HFFc6 (cell line): Measurements from ENCODE around the gene DMRTC2. TPM values are rescaled to one million over a fixed set of nuclear protein-coding genes. Genes with fewer than 3 reads are reported as not detected.

Experiments used
- DNase-seq: peaks from one replicate; pipeline ENCODE4 v3.0.0-alpha.2; 2018
- H3K27ac Mint-ChIP-seq: 2 replicates; pipeline ENCODE4 v1.8.0; 2020; ENCODE audit warnings: mild to moderate bottlenecking, mixed read lengths
- H3K27me3 Mint-ChIP-seq: 2 replicates; pipeline ENCODE4 v1.8.0; 2021; ENCODE audit warnings: mild to moderate bottlenecking, moderate library complexity, mixed read lengths; ENCODE audit not compliant: insufficient read depth
- H3K36me3 Mint-ChIP-seq: 2 replicates; pipeline ENCODE4 v1.8.0; 2021; ENCODE audit warnings: low read depth, mixed read lengths
- H3K4me1 Mint-ChIP-seq: 2 replicates; pipeline ENCODE4 v1.8.0; 2020; ENCODE audit warnings: low read depth, mixed read lengths
- H3K4me3 Mint-ChIP-seq: 2 replicates; pipeline ENCODE4 v1.8.0; 2020; ENCODE audit warnings: mild to moderate bottlenecking, moderate library complexity, mixed read lengths
- H3K9me3 Mint-ChIP-seq: 2 replicates; pipeline ENCODE4 v1.8.0; 2020; ENCODE audit warnings: mild to moderate bottlenecking, mixed read lengths
- CTCF ChIP-seq: fragments of 200-600 bp; sonication (generic); IDR thresholded peaks from 2 replicates; pipeline ENCODE4 v1.5.0; 2021; ENCODE audit warnings: antibody characterized with exemption, mild to moderate bottlenecking
- total RNA-seq, 6 experiments: library from RNA; stranded (reverse); fragmentation: NEBNext Ultra II Directional; extraction: Animal tissue kit (Norgen Biotek cat#: 25700); gene quantifications; 2 replicates in 1 of 6; 3 replicates in 5 of 6; pipeline ENCODE4 v1.2.3, GENCODE V29; 2021

Gene DMRTC2
- total RNA-seq, 6 experiments from 2014 or later, result not detected

DNA sequence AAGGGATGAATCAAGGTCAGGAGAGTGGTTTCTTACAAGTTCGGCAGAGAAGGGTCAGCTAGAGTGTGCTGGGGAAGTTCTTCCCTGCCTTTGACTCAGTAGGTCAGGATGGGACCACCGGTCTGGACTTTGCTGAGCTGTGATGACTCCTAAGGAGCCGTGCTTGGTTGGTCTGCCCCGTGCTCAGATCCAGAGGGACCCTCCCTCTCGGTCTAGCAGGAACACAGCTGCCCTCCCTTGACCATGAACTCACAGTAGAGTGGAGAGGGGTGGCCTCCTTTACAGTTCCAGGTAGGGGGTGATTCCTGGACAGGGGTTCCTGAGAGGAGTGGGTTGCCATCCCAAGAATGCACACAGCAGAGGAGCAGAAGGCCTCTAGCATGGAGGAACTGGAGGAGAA, 19.5 kb downstream of the DMRTC2 start:
- no peaks in the 10 kb centered on the region for H3K9me3 Mint-ChIP-seq
- no peak for DNase-seq
- H3K4me3 Mint-ChIP-seq, result peak overlapping the region; percentile 72
- peaks cover 63% of the 10 kb centered on the region for H3K36me3 Mint-ChIP-seq
- H3K27me3 Mint-ChIP-seq, result peaks cover 20% of the 10 kb centered on the region
- H3K27ac Mint-ChIP-seq, result peak overlapping the region; percentile 74
- peaks cover 48% of the 10 kb centered on the region for H3K4me1 Mint-ChIP-seq
- no peak for TF ChIP-seq CTCF

GRCh38 chr19:41866284-41866683, 21.4 kb downstream of the DMRTC2 start:
- no peak for DNase-seq
- H3K27ac Mint-ChIP-seq, result peak overlapping the region; percentile 71
- peaks cover 43% of the 10 kb centered on the region for H3K4me1 Mint-ChIP-seq
- TF ChIP-seq CTCF, result no peak
- no peak overlapping the region for H3K4me3 Mint-ChIP-seq
- peaks cover 17% of the 10 kb centered on the region for H3K27me3 Mint-ChIP-seq
- no peaks in the 10 kb centered on the region for H3K9me3 Mint-ChIP-seq
- peaks cover 64% of the 10 kb centered on the region for H3K36me3 Mint-ChIP-seq

- Mint-ChIP-seq H3K36me3 (peaks cover 48% of the 10 kb centered on the region), H3K27me3 (peaks cover 31% of the 10 kb centered on the region), H3K9me3 (no peaks in the 10 kb centered on the region), H3K27ac (peak overlapping the region; percentile 74), H3K4me3 (no peak overlapping the region; the same call in 1 of the 2 replicates), H3K4me1 (peaks cover 22% of the 10 kb centered on the region)
- no peak for TF ChIP-seq CTCF
- DNase-seq, result no peak
Measured at GRCh38 chr19:41868120-41868988, 23.5 kb downstream of the DMRTC2 start.

DNA sequence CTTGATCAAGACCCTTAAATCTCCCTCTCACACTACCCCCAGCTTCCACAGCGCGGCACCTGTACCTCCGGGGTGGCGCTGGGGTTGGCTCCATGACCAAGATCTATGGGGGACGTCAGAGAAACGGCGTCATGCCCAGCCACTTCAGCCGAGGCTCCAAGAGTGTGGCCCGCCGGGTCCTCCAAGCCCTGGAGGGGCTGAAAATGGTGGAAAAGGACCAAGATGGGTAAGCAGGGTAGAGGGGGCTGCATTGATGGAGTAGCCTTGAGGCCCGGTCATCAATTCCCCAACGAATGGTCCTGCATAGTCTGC, 24.1 kb downstream of the DMRTC2 start:
- Mint-ChIP-seq H3K4me3 (no peak overlapping the region; the same call in 1 of the 2 replicates), H3K36me3 (peaks cover 44% of the 10 kb centered on the region), H3K27ac (peak overlapping the region; percentile 74; the same call in 1 of the 2 replicates)

GRCh38 chr19:41869374-41869955, 24.6 kb downstream of the DMRTC2 start:
- Mint-ChIP-seq H3K4me1 (peaks cover 11% of the 10 kb centered on the region), H3K9me3 (no peaks in the 10 kb centered on the region), H3K36me3 (peaks cover 39% of the 10 kb centered on the region), H3K27ac (peak overlapping the region; percentile 71; the same call in 1 of the 2 replicates), H3K27me3 (peaks cover 29% of the 10 kb centered on the region), H3K4me3 (no peak overlapping the region)
- no peak for DNase-seq
- no peak for TF ChIP-seq CTCF

More for the DNA sequence above, 24.1 kb downstream of the DMRTC2 start:
- TF ChIP-seq CTCF, result no peak
- Mint-ChIP-seq H3K4me1 (peaks cover 16% of the 10 kb centered on the region), H3K9me3 (no peaks in the 10 kb centered on the region), H3K27me3 (peaks cover 33% of the 10 kb centered on the region)
- DNase-seq, result no peak
